Neural crest cell (in vitro differentiated cells): ENCODE results near the gene HAUS3. TPM values are rescaled to one million over a fixed set of nuclear protein-coding genes. Genes with fewer than 3 reads are reported as not detected.

Experiments
- DNase-seq: peaks from one replicate; pipeline ENCODE4 v3.0.0; 2021; ENCODE audit warnings: low read depth, mixed read lengths, low spot score
- H3K27ac Mint-ChIP-seq: one replicate; pipeline ENCODE4 v1.8.0; 2021; ENCODE audit warnings: mild to moderate bottlenecking, mixed read lengths; ENCODE audit not compliant: unreplicated experiment
- H3K27me3 Mint-ChIP-seq: 2 replicates; pipeline ENCODE4 v1.8.0; 2021; ENCODE audit warnings: low read depth, mild to moderate bottlenecking, mixed read lengths
- H3K36me3 Mint-ChIP-seq: 2 replicates; pipeline ENCODE4 v1.8.0; 2021; ENCODE audit warnings: low read depth, mild to moderate bottlenecking, mixed read lengths
- H3K4me1 Mint-ChIP-seq: 2 replicates; pipeline ENCODE4 v1.8.0; 2021; ENCODE audit warnings: mixed read lengths
- H3K4me3 Mint-ChIP-seq: one replicate; pipeline ENCODE4 v1.8.0; 2021; ENCODE audit warnings: mild to moderate bottlenecking, mixed read lengths
- H3K9me3 Mint-ChIP-seq: 2 replicates; pipeline ENCODE4 v1.8.0; 2021; ENCODE audit warnings: mixed read lengths
- CTCF ChIP-seq: fragments of 200-600 bp; sonication (generic); conservative IDR thresholded peaks from 2 replicates; pipeline ENCODE4 v1.5.0; 2021; ENCODE audit warnings: antibody characterized with exemption, mild to moderate bottlenecking
- total RNA-seq: library from RNA; stranded (reverse); gene quantifications from 2 replicates; pipeline ENCODE4 v1.2.1, GENCODE V29; 2021

HAUS3 gene
- total RNA-seq, 1 donor from 2014 or later: 26.9 TPM

GRCh38 chr4:2243681-2244380 is 1.9 kb upstream of the HAUS3 start:
- TF ChIP-seq CTCF: peak; percentile 18
- H3K36me3 Mint-ChIP-seq: no peaks in the 10 kb centered on the region
- peak overlapping the region; percentile 64 for H3K27ac Mint-ChIP-seq
- H3K4me1 Mint-ChIP-seq: peaks cover 50% of the 10 kb centered on the region
- peak overlapping the region; percentile 81 for H3K4me3 Mint-ChIP-seq
- no peaks in the 10 kb centered on the region for H3K9me3 Mint-ChIP-seq
- no peaks in the 10 kb centered on the region for H3K27me3 Mint-ChIP-seq
- DNase-seq: peak; percentile 41

GRCh38 chr4:2241003-2241402 is 918 bp downstream of the HAUS3 start:
- no peak for DNase-seq
- Mint-ChIP-seq H3K4me3 (peak overlapping the region; percentile 95), H3K27me3 (no peaks in the 10 kb centered on the region), H3K4me1 (peaks cover 62% of the 10 kb centered on the region), H3K9me3 (no peaks in the 10 kb centered on the region), H3K36me3 (no peaks in the 10 kb centered on the region), H3K27ac (no peak overlapping the region)
- TF ChIP-seq CTCF: no peak

- peaks cover 4% of the 10 kb centered on the region for H3K36me3 Mint-ChIP-seq
- H3K4me3 Mint-ChIP-seq: peak overlapping the region; percentile 17
- DNase-seq: no peak
- no peaks in the 10 kb centered on the region for H3K9me3 Mint-ChIP-seq
- no peaks in the 10 kb centered on the region for H3K27me3 Mint-ChIP-seq
- peaks cover 35% of the 10 kb centered on the region for H3K4me1 Mint-ChIP-seq
- H3K27ac Mint-ChIP-seq: no peak overlapping the region
- no peak for TF ChIP-seq CTCF
Measured at GRCh38 chr4:2236944-2237666, 4.8 kb downstream of the HAUS3 start.

GRCh38 chr4:2231082-2231481 is 10.8 kb downstream of the HAUS3 start:
- no peak for TF ChIP-seq CTCF
- no peaks in the 10 kb centered on the region for H3K4me1 Mint-ChIP-seq
- H3K9me3 Mint-ChIP-seq: no peaks in the 10 kb centered on the region
- H3K27ac Mint-ChIP-seq: no peak overlapping the region
- H3K27me3 Mint-ChIP-seq: no peaks in the 10 kb centered on the region
- no peak for DNase-seq
- H3K36me3 Mint-ChIP-seq: peaks cover 4% of the 10 kb centered on the region
- H3K4me3 Mint-ChIP-seq: no peak overlapping the region

- Mint-ChIP-seq H3K36me3 (no peaks in the 10 kb centered on the region), H3K4me3 (no peak overlapping the region), H3K9me3 (no peaks in the 10 kb centered on the region), H3K4me1 (no peaks in the 10 kb centered on the region), H3K27ac (no peak overlapping the region), H3K27me3 (no peaks in the 10 kb centered on the region)
- no peak for DNase-seq
- no peak for TF ChIP-seq CTCF
Measured at GRCh38 chr4:2226261-2226660, 15.7 kb downstream of the HAUS3 start.
